GM19351 (cell line): ENCODE data around the gene WNT7B.

ENCODE experiments used
- ATAC-seq: cut with Tn5 transposase; IDR thresholded peaks from one replicate; pipeline ENCODE4 v1.9.1; 2021; ENCODE audit warnings: mild to moderate bottlenecking, moderate library complexity; ENCODE audit not compliant: unreplicated experiment

The WNT7B gene

DNA sequence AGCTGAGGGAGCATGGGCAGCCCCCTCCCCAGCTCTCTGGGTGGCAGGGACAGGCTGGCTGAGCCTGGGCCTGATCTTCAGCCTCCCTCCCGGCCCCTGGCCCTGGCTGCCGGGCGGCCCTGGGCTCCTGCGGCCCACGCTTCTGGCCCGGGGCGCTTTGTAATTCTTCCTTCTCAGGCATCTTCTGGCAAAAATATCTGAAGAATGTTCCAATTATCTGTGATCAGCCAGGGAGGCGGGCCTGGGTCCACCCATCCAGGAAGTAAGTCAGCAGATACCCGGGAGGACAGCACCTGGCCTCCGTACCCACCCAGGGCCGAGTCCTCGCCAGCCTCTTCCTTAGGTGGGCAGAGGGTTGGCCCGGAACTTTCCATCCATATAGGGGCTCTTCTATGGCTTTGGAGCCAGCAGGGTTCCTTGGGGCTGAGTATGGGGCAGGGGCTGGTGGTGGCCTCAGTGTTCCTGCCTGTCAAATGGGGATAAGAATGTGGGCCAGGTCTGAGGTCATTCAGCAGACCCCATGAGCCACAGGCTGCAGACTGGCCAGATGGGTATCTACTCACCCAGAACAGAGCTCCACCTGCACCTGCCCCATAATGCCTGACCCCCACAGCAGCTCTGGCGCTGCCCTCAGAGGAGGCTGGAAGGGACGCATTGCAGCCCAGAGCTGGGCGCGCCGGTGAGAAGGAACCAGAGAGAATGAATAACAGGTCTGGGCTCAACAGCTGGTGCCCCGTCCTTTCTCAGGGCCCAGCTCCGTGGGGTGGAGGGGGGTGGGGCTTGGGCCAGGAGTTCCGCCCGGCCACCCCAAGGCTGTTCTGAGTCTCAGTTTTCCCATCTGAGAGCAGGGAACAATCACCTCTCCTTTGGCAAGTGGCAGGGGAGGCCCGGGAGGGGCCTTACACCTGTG lies 16.2 kb downstream of the WNT7B start:
- ATAC-seq = no peak

DNA sequence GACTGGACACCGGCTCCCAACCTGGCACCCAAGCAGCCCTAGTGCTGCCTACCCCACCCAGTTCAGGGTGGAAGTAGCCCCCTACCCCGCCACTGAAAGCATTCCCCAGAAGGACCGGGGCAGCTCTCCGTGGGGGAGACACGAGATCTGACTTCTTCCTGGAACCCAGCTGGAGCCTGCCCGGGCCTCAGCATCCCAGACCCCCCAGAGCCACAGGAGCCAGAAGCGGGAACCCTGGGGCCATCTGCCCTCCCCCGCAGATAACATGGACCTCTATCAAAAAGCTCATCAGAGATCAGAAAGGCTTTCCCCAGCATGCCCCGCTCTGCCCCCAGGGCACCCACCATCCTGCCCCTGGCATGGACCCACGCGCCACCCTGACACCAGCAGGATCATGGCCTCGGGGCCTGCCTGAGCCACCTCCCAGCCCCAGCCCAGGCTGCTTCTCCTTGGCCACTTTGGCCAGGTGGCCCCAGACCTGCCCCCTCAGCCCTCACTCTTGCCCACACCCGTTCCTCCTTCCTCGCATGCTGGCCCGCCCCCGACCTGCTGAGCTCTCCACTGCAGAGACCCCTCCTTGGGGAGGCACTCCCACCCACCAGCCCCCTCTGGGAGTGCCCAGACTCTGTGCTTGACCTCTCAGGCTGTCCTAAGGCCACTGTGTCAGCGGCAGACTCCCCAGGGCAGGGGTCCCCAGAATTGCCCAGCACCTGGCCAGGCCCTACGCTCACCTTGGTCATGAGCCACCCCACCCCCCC lies 17.1 kb downstream of the WNT7B start:
- no peak for ATAC-seq

DNA sequence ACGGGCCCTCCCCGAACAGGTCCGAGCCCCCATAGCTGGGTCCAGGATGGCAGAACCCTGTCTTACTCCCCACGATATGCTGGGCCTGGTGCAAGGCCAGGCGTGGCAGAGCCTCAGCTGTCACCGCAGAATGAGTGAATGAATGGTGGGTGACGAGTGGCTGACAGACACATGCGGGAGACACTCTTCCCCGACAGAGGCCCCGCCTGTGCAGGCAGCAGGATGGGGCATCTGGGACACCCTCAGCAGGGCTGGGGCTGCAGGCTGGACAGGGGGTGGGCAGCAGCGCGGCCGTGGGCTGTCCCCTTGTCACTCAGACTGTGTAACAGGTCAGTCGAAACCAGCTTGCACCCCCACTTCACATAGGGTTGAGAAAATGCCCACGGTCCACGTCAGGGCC lies 18.0 kb downstream of the WNT7B start:
- no peak for ATAC-seq

DNA sequence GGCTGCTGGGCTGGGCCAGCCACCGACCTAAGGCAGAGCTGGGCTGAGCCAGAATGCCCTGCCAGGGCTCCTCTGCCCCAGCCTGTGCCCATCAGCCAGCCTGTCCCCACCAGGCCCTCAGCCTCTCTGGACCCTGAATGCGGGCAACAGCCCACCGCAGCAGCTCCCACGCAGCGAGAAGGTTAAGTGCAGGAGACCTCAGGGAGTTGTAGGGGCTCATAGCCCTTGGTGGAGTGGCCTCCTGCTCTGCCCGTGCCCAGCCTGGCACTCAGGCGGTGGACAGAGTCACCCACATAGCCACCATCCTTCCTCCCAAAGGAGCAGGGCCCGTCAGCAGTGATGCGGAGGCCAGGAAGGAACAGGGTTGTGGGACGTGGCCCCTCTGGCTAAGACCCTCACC lies 19.1 kb downstream of the WNT7B start:
- ATAC-seq = no peak

DNA sequence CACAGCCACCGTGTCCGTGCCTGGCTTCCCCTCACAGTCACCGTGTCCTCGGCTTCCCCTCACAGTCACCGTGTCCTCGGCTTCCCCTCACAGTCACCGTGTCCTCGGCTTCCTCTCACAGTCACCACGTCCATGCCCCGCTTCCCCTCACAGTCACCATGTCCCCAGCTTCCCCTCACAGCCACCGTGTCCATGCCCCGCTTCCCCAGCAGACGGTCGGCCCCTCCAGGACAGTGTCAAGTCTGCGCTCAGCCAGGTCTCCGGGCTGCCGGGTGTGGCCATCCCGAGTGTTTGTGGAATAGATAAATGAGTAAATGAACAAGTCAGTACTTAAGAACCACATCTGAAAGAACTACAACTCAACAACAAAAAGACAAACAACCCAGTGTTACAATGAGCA lies 23.8 kb downstream of the WNT7B start:
- ATAC-seq = no peak

DNA sequence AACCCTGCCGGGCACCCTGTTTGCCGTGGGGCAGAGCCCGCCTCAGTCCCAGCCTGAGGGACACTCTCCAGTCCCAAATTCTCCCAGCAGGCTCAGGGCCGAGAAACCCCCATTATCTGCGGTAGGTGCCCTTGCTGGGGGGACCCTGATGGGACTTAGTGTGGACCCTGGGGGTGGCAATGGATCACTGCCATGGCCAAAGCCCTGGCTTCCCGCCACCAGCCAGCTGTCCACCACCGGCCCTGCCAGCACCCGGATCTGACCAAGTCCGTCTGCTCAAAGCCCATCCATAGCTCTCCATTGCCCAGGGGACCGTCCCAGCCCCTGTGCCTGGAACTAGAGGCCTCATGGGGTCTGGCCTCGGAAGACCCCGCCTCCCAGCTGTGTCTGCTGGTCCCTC lies 24.4 kb downstream of the WNT7B start:
- ATAC-seq = no peak

DNA sequence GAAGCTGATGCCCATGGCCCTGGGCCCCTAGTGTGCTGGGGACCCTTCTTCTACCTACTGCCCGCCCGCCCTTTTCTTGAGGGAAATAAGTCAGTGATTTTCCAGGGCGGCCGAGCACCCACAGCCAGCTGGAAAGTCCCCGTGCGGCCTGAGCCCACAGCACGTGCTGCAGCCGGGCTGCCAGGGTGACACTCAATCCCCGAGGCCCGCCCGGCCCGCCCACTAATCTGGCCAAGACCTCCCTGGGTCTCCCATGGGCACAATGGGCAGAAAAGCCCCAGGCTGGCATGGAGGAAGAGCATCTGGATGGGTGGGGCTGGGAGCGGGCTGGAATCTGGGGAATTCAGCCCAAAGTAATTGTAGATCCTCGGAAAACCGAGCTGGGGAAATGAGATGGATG lies 24.8 kb downstream of the WNT7B start:
- no peak for ATAC-seq

DNA sequence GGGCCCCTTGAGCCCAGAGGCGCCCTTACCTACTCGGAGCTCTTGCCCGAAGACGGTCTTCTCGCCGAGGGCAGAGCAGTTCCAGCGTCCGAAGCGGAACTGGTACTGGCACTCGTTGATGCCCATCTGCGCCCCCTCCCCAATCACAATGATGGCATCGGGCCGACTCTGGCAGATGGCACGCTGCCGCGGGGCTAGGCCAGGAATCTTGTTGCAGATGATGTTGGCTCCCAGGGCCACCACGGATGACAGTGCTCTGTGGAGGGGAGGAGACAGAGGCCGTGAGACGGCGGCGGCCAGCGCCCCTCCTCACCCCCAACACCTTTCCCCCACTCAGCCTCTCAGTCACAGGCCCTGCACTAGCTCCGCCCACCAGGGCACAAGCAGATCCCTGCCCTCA lies 27.1 kb downstream of the WNT7B start:
- ATAC-seq = no peak

DNA sequence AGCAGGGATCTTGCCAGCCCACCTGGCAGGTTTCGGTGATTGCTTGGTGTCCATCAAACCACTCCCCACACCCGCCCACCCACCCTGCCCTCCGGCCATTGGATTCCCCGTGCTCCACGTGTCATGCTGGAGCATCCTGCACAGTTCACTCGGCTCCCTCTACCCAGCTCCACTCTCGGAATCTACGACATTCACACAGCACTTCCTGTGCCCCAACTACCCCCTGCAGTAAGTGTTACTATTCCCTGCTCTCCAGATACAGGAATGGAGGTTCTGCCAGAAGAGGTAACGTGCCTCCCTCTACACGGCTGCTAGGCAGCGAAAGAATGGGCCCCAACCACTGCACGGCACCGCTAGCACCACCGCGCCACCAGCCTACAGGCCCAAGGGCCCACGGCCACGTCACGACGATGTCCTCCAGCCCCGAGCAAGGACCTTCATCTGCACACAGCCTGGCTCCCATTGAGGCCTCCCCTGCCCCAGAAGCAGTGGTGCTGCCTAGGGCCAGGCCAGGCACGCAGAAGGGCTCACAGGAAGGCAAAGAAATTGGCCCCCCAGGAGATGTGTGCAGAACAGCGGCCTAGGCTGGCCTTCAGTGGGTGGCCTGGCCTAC lies 27.6 kb downstream of the WNT7B start:
- ATAC-seq = no peak

DNA sequence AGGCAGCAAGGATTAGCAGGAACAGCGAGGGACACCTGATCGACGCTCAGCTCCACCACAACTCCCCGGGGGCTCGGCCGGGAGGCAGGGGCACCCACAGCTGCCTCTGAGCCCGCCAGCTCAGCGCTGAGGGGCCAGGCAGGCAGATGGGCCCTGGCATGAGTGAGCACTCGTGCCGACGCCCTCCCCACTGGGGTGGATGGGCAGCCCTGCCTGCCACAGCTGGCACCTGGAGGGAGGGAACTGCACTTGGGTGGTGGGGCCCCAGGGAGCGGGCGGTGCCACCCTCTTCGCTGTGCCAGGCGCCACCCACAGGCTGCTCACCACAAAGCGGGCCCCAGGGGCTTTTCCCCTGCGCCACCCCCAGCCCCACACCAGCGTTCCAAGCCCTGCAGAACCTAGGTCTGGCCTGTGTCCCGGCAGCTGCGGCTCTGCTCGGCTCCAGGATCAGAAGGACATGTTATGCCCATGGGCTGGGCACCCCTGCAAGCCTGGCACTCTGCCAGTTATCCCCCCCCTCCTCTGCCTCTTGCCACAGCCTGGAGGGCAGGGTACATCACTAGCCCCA lies 28.8 kb downstream of the WNT7B start:
- no peak for ATAC-seq

DNA sequence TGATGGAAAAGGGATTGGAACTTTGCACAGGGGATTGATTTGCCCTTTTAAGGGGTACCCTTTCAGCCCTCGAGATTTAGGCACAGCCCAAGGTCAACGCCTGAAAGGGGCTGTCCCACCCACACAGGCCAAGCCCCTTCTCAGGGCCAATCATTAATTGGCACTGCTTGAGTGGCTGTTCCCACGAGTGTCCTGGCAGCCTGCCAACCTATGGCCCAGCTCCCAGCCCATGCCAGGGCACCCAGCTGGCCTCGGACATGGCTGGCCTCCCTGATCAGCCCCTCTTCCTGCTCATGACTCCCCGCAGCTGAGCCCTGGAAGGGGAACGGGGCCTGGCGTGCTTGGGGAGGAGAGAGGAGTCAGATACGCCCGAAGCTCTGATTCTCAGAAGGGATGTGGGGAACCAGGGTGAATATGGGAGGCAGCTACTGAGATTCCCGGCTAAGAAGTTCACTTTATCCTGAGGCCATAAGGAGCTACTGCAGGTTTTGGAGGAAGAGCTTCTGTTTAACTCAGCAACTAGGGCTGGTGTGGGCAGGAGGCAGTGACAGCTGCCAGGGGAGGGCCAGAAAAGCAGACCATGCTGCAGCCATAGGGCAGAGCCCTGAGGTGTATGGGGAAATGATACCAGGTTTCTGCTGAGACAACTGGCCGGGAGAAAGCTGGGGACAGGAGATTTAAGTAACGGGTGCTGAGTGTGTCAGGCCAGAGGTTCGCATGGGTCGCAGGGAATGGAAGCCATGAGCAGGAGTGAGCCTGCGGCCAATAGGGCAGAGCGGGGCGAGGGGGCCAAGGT lies 30.0 kb downstream of the WNT7B start:
- no peak for ATAC-seq

DNA sequence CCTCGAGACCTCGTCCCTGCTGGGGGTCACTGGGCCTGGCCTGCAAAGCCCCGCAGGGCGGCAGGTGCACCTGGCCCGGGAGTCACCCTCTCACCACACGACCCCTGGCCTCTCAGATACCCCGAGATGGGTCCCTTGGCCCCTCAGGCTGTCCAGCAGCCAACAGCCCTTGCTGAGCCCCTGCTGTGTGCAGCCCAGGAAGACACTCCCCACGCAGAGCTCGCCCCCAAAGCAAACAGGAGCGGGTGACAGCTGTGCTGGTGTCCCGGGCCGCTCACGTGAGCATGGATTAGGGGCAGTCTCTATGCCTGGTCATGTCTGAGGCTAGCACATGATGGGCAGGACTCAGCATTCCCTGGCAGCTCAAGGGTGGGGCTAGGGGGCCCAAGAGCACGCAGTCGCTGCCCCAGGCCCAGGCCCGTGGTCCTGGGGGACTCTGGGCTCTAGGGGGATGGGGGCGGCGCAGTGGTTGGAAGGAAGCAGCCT lies 31.3 kb downstream of the WNT7B start:
- no peak for ATAC-seq

DNA sequence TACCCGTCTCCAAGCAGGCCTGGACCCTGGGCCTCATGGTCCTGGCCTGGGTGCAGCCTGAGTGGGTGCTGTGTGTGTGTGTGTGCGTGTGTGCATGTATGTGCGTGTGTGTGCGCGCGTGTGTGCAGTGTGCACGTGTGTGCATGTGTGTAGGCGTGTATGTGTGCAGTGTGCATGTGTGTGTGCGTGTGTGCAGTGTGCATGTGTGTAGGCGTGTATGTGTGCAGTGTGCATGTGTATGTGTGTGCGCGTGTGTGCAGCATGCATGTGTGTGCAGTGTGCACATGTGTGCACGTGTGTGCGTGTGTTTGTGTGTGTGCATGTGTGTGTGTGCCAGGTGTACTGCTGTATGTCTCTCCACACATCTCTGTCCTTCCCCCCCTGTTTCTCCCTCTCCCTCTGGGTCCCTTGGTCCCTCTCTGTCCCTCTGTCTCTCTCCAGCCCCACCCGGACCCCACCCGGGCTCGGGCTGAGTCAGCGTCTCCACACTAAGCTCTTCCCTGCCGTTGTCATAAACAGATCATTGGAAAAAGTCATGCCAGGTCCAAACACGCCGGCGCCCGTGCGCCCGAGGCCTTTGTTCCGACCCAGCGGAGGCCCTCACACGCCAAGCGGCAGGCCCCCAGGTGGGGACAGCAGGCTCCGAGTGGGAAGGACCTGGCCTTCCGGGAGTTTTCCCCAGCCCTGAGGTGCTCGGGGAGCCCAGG lies 34.0 kb downstream of the WNT7B start:
- ATAC-seq = no peak

DNA sequence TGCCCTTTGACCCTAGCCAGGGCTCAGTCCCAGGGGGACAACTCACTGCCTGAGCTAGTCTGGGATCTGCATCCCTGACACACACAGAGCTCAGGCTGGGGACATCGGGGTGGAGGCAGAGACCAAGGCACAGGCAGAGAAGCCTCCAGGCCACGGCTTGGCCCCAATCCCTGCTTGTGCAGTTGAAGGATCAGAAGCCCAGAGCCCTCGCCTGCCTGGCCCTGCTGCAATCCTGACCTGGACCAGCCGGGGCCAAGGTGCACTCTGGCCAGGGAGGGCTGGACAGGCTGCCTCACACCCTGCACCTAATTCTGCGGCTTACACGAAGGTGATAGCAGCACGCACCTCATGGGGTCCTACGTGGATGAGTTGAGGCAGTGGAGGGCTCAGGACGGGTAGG lies 34.6 kb downstream of the WNT7B start:
- ATAC-seq = no peak

DNA sequence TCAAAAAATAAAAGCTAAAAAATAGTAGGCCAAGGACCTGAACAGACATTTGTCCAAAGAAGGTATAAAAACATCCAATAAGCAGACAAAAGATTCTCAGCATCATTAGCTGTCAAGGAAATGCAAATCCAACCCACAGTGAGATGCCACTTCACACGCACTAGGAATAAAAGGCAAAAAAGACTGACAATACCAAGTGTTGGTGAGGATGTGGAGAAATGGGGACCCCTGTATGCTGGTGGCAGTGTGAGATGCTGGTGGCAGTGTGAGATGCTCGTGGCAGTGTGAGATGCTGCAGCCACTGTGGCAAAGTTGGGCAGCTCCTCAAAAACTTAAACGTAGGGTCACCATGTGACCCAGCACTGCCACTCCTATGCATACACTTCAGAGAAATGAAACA lies 38.0 kb downstream of the WNT7B start:
- ATAC-seq = no peak

DNA sequence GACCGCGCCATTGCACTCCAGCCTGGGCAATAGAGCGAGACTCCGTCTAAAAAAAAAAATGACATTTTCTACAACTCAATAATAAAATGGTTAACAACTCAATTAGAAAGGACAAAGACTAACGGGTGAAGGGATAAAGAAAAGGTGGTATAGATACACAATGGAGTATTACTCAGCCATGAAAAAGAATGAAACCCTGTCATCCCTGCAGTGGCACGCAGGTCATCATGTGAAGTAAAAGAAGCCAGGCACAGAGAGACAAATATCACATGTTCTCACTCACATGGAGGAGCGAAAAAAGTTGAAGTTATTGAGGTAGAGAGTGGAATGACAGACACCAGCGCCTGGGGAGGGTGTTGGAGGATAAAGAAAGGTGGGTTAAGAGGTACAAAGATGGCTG lies 39.0 kb downstream of the WNT7B start:
- no peak for ATAC-seq

DNA sequence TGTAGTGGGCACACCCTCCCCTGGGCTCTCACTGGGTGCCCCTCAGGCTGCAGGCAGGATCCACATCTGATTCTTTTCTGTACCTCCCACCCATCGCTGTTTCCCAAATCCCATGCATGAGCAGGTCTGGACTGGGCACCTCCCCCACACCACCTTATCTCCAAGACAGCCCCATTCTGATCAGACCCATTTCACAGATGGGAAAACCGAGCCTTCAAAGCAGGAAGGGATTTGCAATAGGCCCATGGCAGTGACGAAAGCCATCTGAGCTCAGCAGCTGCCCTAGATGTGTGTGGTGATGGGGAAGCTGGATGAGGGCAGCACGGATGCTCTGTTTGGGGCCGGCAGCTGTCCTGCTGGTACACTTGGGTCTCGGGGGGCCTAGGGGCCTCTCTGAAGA lies 41.4 kb downstream of the WNT7B start:
- ATAC-seq = no peak

DNA sequence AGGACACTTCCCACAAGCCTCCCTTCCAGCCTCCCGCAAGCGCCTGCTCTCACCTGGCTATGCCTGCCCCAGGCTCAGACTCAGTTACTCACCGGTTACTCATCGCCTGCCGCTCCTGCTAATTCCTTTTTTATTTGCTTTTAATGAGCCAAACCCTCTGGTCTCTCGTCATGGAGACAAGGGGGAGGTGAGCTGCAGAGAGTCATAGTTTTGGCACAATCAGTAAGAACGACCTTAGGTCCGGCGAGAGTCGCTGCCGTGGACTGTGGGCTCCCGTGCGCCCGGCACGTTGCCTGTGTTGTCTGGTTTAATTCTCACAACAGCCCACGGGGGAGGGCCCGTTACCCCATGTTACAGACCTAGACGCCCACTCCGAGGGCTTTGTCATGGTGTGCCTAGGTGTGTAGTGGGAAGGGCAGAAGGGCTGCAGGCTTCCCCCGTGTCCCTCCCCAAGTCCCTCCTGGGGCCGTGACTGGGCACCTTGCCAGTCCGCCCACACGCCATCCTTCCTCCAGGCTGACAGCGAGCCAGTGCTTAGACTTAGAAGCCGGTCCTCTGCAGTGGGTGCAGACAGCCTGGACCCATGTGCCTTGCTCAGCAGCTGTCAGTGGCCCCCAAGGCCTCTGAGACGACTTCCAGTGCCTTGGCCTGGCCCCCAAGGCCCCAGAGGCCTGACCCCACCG lies 42.2 kb downstream of the WNT7B start:
- no peak for ATAC-seq

DNA sequence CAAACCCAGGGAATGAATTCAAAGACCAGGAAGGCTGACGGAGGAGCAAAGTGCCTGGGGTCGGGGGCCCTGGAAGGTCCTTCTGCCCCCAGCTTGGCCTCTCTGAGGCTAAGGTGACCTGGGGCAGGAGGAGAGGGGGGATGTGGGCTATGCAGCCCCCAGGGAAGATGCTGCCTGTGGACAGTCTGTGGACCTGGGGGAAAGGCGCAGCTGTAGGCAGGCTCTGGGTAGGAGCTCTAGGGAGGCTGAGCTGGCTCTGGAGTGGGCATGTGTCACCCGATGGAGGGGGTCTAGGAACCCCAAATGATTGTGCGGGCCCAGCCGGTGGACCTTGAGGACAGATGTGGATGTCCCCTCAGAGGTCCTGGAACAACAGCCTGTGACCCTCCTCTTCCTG lies 42.8 kb downstream of the WNT7B start:
- no peak for ATAC-seq
